Measurements from ENCODE around the gene TMEM132E. TPM values are rescaled to one million over a fixed set of nuclear protein-coding genes. Genes with fewer than 3 reads are reported as not detected.

The TMEM132E gene
- total and polyA plus RNA-seq, 2 of the 8 experiments (the other 6 are each of a cell fraction or from before 2014, with no cell fraction given), result 0.45 to 0.60 TPM

- Histone ChIP-seq H4K5ac (ENCODE audit: insufficient read length, low read depth, low read length) (no peak overlapping the region), H2BK120ac (replicated peaks; ENCODE audit: low read depth, low read length) (no peak overlapping the region), H3K9me3 (ENCODE audit: insufficient read depth in 2 of 2, low read depth in 1 of 2, low read length in 1 of 2) (no peaks in the 10 kb centered on the region), H3K23ac (ENCODE audit: insufficient read length) (no peak overlapping the region), H3K4me1 (replicated peaks in 1 of 4; ENCODE audit: control insufficient read depth in 3 of 4, insufficient read depth in 4 of 4, low read length in 3 of 4) (no peaks in the 10 kb centered on the region), H3K4me2 (ENCODE audit: insufficient read depth in 1 of 2, low read depth in 2 of 2, low read length in 2 of 2) (no peak overlapping the region), H3K56ac (replicated peaks; ENCODE audit: insufficient read length, low read depth, low read length) (no peak overlapping the region), H3K79me1 (ENCODE audit: low read depth, low read length) (no peaks in the 10 kb centered on the region), H3K14ac (ENCODE audit: insufficient read length) (no peak overlapping the region), H3K18ac (ENCODE audit: extremely low read depth, low read length) (no peak overlapping the region), H3K9ac (replicated peaks in 1 of 4; ENCODE audit: extremely low read depth in 1 of 4, low read depth in 3 of 4, low read length in 3 of 4) (no peak overlapping the region), H3K27ac (ENCODE audit: low read depth, low read length) (no peak overlapping the region), H3K36me3 (ENCODE audit: control insufficient read depth in 2 of 4, insufficient read depth in 4 of 4, low read length in 3 of 4) (no peaks in the 10 kb centered on the region), H3K4ac (replicated peaks; ENCODE audit: insufficient read length, low read depth, low read length) (no peak overlapping the region), H2BK20ac (ENCODE audit: low read length) (no peak overlapping the region), H2BK5ac (ENCODE audit: low read depth, low read length) (no peak overlapping the region), H4K8ac (ENCODE audit: extremely low read depth, insufficient read depth, low read length) (no peak overlapping the region), H4K91ac (replicated peaks; ENCODE audit: insufficient read length, low read length) (no peak overlapping the region), H2AK5ac (ENCODE audit: low read depth, low read length) (no peak overlapping the region), H3K79me2 (ENCODE audit: control insufficient read depth in 1 of 2, insufficient read depth in 2 of 2, low read length in 2 of 2) (no peaks in the 10 kb centered on the region), H3K4me3 (ENCODE audit: extremely low read depth in 1 of 4, insufficient read depth in 2 of 4, low read depth in 3 of 4, low read length in 4 of 4) (no peak overlapping the region), H3K23me2 (ENCODE audit: low read depth, low read length) (no peaks in the 10 kb centered on the region), H4K20me1 (replicated peaks in 1 of 2; ENCODE audit: control insufficient read depth in 1 of 2, insufficient read depth in 2 of 2, low read length in 2 of 2) (no peaks in the 10 kb centered on the region), H2BK15ac (ENCODE audit: low read length) (no peak overlapping the region), H2BK12ac (ENCODE audit: low read depth, low read length) (no peak overlapping the region), H2AFZ (ENCODE audit: low read length) (no peak overlapping the region), H3K27me3 (replicated peaks in 1 of 4; ENCODE audit: control insufficient read depth in 3 of 4, extremely low read depth in 1 of 4, insufficient read depth in 3 of 4, low read length in 3 of 4) (peaks cover 0 to 8% (median under 1%) of the 10 kb centered on the region in 4 experiments; a peak in 2 of 7 replicates)
- DNase-seq (ENCODE audit: low read depth in 1 of 2, low spot score in 2 of 2) (no peak), FAIRE-seq (no peak)
- ChIA-PET CTCF (ENCODE audit: partially characterized antibody) (interaction anchor here (0.6 to 3.7 kb wide), 4 partner anchors 10 to 103 kb away, joined by 3 to 11 read pairs (median 6); no protein-coding TSS in a partner anchor), POLR2A (ENCODE audit: partially characterized antibody) (no interaction called here)
- 92% methylated on average over 3 of the region's 3 CpGs; no CpG with 5 or more reads in 1 of the 2 experiments for WGBS, 2 experiments (ENCODE audit: extremely low coverage in 1 of 2, insufficient coverage in 1 of 2, insufficient read length in 1 of 2, insufficient replicate concordance in 2 of 2, low coverage in 1 of 2, low lambda C conversion rate in 2 of 2, missing lambda C conversion rate in 1 of 2)
- no peak for TF ChIP-seq EP300 (IDR thresholded peaks at IDR 0.05; ENCODE audit: borderline replicate concordance in 1 of 2, low read depth in 2 of 2, low read length in 2 of 2)
- no peak for TF ChIP-seq GTF2F1 (IDR thresholded peaks at IDR 0.05; ENCODE audit: borderline replicate concordance, low read depth, low read length)
- TF ChIP-seq BCL11A (IDR thresholded peaks at IDR 0.05; ENCODE audit: low read depth in 2 of 2, low read length in 2 of 2), result no peak
- TF ChIP-seq ASH2L (IDR thresholded peaks at IDR 0.05; ENCODE audit: low read length), result no peak
- TF ChIP-seq CHD2 (IDR thresholded peaks at IDR 0.05; ENCODE audit: low read length), result no peak
- no peak for TF ChIP-seq YY1 (IDR thresholded peaks at IDR 0.05; ENCODE audit: low read depth, low read length)
- TF ChIP-seq ATF2 (IDR thresholded peaks at IDR 0.05; ENCODE audit: low read length), result no peak
- TF ChIP-seq SRF (IDR thresholded peaks at IDR 0.05; ENCODE audit: low read depth, low read length), result no peak
- TF ChIP-seq TEAD4 (IDR thresholded peaks at IDR 0.05; ENCODE audit: low read depth, low read length), result no peak
- TF ChIP-seq CEBPB (IDR thresholded peaks at IDR 0.05; ENCODE audit: low read depth, low read length), result no peak
- no peak for TF ChIP-seq CBX5 (IDR thresholded peaks at IDR 0.05; ENCODE audit: low read depth, low read length)
- no peak for TF ChIP-seq TAF1 (IDR thresholded peaks at IDR 0.05; ENCODE audit: low read depth, low read length)
- TF ChIP-seq SP4 (IDR thresholded peaks at IDR 0.05; ENCODE audit: low read length), result no peak
Measured at GRCh38 chr17:34644941-34645550, 65.7 kb downstream of the TMEM132E start.

Measured in H1 (cell line).